HS-27A (cell line): ENCODE results near the gene FADS2.

Source experiments
- DNase-seq: peaks from one replicate; pipeline ENCODE4 v3.0.0-alpha.2; 2012; ENCODE audit warnings: low read depth, missing footprints

Gene FADS2

DNA sequence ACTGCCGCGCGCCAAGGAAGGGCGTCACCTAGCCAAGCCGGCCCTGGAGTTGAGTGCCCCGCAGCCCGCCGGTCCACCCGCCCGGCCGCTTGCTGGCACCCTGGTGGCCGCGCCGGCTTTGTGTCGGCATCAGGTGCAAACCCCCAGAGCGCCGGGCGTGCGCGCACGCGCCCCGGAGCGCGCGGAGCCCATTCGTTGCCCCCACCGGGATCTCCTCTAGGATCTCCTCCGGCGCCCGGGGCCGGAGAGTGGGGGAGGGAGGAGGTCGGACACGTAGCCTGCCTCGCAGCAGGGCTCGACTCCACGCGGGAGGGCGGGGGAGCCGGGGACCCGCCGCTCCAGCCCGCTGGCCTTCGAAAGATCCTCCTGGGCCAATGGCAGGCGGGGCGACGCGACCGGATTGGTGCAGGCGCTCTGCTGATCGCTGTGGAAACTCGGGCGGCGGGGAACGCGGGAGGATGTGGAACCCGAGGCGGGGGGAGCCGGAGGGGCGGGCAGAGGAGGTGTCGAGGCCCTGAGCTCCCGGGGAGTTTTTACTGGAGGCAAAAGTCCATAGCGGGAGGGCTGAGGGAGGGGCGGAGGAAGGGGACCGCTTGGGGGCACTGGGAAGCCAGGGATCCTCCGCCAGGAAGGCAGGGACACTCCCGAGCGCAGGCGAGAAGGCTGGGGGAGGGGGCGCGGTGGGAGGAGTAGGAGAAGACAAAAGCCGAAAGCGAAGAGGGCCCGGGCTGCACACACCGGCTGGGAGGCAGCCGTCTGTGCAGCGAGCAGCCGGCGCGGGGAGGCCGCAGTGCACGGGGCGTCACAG is at the start of gene FADS2:
FADS2 (plus strand) TSS at position 730 of the 808 bp plus-strand sequence. CDS start 91 bp downstream, outside the sequence.
- DNase-seq, result peak; percentile 66

DNA sequence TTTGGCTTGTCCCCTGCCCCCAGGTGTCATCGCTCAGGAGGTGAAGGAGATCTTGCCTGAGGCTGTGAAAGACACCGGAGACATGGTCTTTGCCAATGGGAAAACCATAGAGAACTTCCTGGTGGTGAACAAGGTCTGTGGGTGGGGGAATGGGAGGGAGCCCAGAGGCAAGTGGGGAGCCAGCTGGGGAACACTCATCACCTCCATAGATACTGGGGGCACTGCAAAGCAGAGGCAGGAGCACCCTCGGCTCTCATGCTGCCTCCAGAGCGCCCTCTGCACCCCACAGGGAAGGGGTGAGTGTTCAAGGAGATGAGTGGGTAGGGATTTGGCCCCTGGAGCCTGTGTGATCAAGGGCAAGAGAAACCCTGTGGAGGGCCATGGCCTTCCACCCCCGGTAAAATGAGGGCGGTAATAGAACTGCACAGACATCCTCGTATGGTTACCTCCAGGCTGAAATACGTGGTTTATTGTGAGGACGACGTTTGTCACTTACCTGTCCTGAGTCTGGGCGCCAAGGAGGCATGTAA is 49.7 kb upstream of the FADS2 start:
- DNase-seq, result no peak

DNA sequence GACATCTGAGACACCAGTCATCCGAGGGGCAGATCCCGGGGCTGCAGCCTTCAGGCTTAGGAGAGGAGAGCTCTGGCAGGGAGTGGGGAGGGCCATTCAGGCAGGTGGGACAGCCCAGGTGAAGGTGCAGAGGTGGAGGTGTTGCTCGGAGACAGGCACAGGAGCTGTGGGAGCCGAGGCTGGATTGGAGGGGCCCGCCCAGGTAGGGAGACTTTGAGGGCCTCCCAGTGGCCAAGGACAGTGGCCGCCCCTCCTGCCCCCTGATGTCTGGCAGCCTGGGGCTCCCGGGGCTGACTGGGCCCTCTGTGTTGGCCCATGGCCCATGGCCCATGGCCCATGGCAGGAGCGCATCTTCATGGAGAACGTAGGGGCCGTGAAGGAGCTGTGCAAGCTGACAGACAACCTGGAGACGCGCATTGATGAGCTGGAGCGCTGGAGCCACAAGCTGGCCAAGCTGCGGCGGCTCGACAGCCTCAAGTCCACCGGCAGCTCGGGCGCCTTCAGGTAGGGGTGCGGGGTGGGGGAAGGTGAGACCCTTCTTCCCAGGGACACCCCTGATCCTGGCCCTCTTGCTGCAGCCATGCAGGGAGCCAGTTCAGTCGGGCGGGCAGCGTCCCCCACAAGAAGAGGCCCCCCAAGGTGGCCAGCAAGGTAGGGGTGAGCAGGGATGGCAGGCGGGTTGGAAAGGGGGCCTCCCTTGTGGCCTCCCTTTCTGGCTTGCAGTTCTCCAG is 49.0 kb upstream of the FADS2 start:
- no peak for DNase-seq

- DNase-seq, result no peak
Measured at GRCh38 chr11:61779666-61780525, 48.2 kb upstream of the FADS2 start.

GRCh38 chr11:61780581-61781162 is 47.4 kb upstream of the FADS2 start:
- no peak for DNase-seq

GRCh38 chr11:61781585-61781984 is 46.5 kb upstream of the FADS2 start:
- DNase-seq, result no peak

DNA sequence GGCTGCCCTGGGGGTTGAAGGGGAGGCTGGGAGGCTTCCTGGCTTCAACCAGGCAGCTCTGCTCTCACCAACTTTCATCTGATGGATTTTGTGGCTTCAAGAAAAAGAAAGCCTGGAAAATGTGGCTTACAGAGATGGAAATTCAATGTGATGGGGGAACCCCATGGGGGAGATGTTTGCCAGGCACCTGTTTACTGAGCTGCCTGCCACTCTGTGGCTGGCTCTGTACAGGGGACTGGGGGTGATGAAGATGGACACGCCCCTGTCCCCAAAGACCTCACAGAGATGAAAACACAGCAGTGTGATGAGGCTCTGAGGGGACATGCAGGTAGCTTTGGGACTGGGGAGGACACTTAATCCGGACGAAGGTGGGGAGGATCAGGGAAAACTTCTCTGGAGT is 45.8 kb upstream of the FADS2 start:
- DNase-seq, result no peak

DNA sequence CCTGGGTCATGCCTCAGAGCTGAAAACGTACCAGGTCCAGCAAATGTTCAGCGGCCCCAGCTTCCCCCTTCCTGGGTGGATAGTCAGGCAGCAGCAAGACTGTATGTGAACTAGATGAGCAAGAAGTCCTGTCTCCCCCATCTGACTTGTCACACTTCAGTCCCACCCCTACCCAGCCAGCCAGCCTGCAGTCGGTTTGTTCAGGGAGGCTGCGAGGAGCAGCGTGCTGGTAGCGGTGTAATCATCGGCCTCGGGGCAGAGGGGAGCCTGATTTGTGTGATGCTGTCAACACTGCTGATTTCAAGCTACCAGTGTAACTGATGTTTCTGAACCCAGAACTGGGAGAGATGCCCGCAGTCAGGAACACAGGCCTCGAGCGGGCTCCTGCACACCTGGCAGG is 45.3 kb upstream of the FADS2 start:
- no peak for DNase-seq

DNA sequence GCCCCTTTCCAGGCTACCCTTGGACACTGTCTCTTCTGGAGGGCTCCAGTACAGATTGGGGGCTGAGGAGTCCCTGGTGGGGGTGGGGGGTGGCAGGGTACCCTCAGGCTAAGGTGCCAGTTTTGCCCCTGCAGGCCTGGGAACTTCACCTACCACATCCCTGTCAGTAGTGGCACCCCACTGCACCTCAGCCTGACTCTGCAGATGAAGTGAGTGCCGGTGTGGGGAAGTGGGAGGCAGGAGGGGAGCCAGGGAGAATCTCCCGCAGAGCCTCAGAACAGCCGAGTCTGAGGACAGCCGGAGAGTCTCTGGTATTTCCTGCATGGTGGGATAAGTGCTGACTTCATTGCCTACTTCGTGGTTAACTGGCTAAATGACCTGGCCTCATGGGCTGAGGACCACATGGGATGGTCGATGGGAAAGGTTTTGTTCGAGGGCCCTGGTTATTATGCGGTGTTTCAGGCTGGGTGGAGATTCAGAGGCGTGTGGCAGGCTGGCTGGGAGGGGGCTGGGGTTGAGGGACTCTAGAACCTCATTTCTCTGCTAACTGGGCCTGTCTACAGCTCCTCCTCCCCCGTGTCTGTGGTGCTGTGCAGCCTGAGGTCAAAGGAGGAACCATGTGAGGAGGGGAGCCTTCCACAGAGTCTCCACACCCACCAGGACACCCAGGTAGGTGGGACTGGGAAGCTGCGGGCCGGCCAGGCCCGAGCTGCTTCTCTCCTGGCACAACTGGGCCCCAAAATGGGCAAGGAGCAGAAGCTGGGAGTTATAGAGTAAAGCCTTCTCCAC is 44.2 kb upstream of the FADS2 start:
- DNase-seq, result no peak

DNA sequence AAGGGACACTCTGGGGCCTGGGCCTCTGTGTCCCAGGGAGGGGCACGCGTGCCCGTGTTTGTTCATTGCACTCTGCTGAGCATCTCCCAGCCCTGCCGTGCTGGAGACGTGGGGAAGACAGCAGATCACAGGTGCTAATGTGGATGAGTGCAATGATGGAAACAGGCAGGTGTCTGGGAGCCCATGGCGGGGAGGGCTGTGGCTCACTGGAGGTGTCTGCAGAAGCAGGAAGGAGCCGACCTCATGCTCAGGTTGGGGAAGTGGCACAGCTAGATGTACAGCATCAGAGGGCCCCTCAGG is 43.6 kb upstream of the FADS2 start:
- no peak for DNase-seq

- DNase-seq, result no peak
Measured at GRCh38 chr11:61785837-61786402, 42.2 kb upstream of the FADS2 start.

DNA sequence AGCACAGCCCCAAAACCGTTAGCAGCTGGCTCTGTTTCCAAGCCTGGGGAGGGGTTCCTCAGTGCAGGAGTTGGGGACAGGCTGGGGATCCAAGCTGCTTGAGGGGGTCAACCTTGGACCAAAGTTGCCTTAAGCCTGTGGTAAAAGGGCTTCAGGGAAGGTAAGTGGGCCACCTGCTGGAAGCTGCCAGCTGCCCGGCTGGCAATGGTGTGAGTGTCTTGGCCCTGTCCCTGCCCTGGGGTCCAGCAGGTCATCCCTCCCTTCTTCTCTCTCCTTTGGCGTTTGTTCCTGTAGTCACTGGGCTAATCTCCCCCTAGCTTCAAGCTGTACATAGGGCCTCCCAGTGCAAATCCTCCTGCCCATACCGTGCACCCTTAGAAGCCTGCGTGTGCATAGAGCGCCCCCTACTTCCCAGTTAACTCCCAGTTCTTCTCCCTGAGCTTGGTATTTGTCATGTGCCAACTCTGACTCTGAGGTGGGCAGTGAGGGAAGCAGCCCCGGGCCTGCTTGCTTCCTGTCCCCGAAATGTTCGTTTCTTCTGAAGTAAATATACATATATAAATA is 40.1 kb upstream of the FADS2 start:
- no peak for DNase-seq

DNA sequence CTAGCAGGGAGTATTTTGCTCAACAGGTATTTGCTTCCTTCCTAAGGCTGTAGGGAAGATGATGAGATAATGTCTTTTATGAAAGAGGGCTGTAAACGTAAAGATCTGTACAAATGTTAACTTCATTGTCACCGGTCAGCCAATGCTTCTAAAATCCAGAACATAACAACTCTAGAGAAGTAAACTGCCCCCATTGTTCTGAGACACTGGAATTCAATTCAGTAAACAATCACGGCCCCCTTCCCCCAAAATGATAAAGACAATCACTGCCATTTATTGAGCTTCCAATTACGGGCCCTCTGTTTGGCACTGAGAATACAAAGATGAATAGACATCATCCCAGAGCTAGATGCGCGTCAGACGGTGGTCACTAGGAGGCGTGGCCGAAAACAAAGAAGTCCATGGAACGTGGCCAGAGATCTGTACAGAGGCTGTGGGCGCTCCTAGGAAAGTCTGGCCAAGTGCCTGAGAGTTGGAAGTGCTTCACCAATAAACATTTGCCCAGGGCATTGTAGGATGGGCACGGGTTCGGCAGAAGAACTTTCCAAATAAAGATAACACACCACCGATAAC is 36.3 kb upstream of the FADS2 start:
- peak; percentile 64 for DNase-seq

DNA sequence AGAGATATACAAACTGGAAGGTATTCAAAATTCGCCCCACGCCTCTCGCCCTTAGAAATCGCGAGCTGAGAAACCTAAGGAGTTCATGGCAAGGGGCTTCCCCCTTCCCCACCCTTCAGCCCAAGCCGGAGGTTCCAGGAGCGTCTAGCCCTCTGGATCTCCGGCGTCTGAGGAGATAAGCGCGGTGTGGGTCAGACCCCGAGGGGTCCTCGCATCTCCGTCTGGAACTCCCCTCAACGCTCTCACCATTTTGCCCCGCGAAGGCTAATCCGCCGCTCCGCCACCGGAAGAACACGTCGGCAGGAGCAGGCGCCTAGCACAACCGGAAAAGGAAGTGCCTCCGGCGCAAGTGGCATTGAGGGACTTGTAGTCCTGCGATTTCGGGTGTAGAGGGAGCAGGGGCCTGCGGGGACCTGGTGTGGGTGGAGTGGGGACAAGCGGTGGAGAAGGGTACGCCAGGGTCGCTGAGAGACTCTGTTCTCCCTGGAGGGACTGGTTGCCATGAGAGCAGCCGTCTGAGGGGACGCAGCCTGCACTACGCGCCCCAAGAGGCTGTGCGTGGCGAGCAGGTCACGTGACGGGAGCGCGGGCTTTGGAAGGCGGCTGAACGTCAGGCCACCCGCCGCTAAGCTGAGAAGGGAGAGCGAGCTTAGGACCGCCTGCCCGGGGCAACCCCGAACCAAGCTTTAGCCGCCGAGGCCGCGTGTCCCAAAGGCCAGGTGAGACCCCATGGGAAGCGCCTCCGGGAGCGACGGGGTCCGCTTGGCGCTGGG is 35.6 kb upstream of the FADS2 start, which contains the start of the genes FEN1 and TMEM258:
FEN1 (plus strand) TSS at position 602 of the 773 bp plus-strand sequence. CDS start 2,451 bp downstream, outside the sequence.
TMEM258 (minus strand) TSS at position 290 of the 773 bp plus-strand sequence; CDS start at position 249, 41 bp downstream.
- DNase-seq, result peak; percentile 88

GRCh38 chr11:61793083-61793828 is 34.8 kb upstream of the FADS2 start:
- no peak for DNase-seq

- DNase-seq, result no peak
Measured at GRCh38 chr11:61793829-61794204, 34.3 kb upstream of the FADS2 start.

DNA sequence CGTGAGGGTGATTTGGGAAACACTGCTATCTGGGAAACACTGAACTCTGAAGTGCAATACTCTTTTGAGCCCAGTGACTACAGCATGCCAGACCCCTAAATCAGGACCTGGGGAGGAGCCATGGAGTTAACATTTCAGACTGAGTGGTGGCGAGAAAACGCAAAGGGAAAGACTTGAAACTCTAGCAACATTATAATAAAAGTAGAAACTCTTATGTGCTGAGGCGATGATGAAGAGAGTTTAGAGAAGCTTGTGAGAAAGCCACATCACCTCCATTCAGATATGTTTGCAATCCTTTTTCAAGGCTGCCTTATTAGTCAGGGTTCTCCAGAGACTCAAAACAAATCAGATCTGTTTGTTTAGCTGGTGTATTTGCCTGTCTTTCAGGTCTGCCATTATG is 33.5 kb upstream of the FADS2 start:
- DNase-seq, result no peak

GRCh38 chr11:61795459-61795858 is 32.6 kb upstream of the FADS2 start:
- DNase-seq, result no peak
